ENCODE data around the gene ORAI3.

ORAI3 gene

DNA sequence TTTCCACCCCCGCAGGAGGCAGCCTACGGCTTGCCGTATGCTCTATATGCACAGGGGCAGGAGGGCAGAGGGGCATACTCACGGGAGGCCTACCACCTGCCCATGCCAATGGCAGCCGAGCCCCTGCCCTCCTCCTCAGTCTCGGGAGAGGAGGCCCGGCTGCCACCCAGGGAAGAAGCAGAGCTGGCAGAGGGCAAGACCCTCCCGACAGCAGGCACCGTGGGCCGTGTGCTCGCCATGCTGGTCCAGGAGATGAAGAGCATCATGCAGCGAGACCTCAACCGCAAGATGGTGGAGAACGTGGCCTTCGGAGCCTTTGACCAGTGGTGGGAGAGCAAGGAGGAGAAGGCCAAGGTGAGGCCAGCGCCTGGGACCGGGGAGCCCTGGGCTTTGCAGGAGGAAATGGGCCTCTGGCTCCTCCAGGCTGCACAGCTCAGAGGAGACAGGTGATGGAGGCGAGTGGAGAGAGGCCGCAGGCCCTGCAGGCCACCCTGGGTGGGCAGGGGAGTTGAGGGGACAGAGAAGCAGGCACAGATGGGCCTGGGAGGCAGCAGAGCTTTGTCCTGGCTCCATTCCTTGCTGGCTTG lies 17.3 kb downstream of the ORAI3 start:
- DNase-seq: no peak
- H3K4me3 ChIP-seq (ENCODE audit: low read depth, low read length): no peak overlapping the region
- H3K9me3 ChIP-seq (ENCODE audit: severe bottlenecking): no peaks in the 10 kb centered on the region
- TF ChIP-seq, protein P1, sequence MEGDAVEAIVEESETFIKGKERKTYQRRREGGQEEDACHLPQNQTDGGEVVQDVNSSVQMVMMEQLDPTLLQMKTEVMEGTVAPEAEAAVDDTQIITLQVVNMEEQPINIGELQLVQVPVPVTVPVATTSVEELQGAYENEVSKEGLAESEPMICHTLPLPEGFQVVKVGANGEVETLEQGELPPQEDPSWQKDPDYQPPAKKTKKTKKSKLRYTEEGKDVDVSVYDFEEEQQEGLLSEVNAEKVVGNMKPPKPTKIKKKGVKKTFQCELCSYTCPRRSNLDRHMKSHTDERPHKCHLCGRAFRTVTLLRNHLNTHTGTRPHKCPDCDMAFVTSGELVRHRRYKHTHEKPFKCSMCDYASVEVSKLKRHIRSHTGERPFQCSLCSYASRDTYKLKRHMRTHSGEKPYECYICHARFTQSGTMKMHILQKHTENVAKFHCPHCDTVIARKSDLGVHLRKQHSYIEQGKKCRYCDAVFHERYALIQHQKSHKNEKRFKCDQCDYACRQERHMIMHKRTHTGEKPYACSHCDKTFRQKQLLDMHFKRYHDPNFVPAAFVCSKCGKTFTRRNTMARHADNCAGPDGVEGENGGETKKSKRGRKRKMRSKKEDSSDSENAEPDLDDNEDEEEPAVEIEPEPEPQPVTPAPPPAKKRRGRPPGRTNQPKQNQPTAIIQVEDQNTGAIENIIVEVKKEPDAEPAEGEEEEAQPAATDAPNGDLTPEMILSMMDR (IDR thresholded peaks at IDR 0.05; ENCODE audit: low read depth, low read length): no peak
- H3K27me3 ChIP-seq (ENCODE audit: insufficient read depth, low read depth, severe bottlenecking): no peaks in the 10 kb centered on the region
- H3K36me3 ChIP-seq: peaks cover 93% of the 10 kb centered on the region
- no peak overlapping the region for H3K27ac ChIP-seq

- H3K27ac ChIP-seq: no peak overlapping the region
- no peak for DNase-seq
- no peak overlapping the region for H3K4me3 ChIP-seq (ENCODE audit: low read depth, low read length)
- H3K9me3 ChIP-seq (ENCODE audit: severe bottlenecking): no peaks in the 10 kb centered on the region
- H3K36me3 ChIP-seq: peaks cover 90% of the 10 kb centered on the region
- TF ChIP-seq, protein P1 (IDR thresholded peaks at IDR 0.05; ENCODE audit: low read depth, low read length): no peak
- no peaks in the 10 kb centered on the region for H3K27me3 ChIP-seq (ENCODE audit: insufficient read depth, low read depth, severe bottlenecking)
These were observed 18.9 kb downstream of the ORAI3 start for GRCh38 chr16:30967795-30968194.

GRCh38 chr16:30969246-30969842 lies 20.5 kb downstream of the ORAI3 start:
- Histone ChIP-seq H3K36me3 (peaks cover 92% of the 10 kb centered on the region), H3K4me3 (ENCODE audit: low read depth, low read length) (no peak overlapping the region), H3K9me3 (ENCODE audit: severe bottlenecking) (no peaks in the 10 kb centered on the region), H3K27me3 (ENCODE audit: insufficient read depth, low read depth, severe bottlenecking) (no peaks in the 10 kb centered on the region), H3K27ac (no peak overlapping the region)
- DNase-seq: no peak
- TF ChIP-seq, protein P1 (IDR thresholded peaks at IDR 0.05; ENCODE audit: low read depth, low read length): no peak

GRCh38 chr16:30971298-30971697 lies 22.4 kb downstream of the ORAI3 start:
- no peak overlapping the region for H3K27ac ChIP-seq
- no peak overlapping the region for H3K4me3 ChIP-seq (ENCODE audit: low read depth, low read length)
- no peak for DNase-seq
- TF ChIP-seq, protein P1 (IDR thresholded peaks at IDR 0.05; ENCODE audit: low read depth, low read length): no peak
- no peaks in the 10 kb centered on the region for H3K27me3 ChIP-seq (ENCODE audit: insufficient read depth, low read depth, severe bottlenecking)
- peaks cover 88% of the 10 kb centered on the region for H3K36me3 ChIP-seq
- no peaks in the 10 kb centered on the region for H3K9me3 ChIP-seq (ENCODE audit: severe bottlenecking)

DNA sequence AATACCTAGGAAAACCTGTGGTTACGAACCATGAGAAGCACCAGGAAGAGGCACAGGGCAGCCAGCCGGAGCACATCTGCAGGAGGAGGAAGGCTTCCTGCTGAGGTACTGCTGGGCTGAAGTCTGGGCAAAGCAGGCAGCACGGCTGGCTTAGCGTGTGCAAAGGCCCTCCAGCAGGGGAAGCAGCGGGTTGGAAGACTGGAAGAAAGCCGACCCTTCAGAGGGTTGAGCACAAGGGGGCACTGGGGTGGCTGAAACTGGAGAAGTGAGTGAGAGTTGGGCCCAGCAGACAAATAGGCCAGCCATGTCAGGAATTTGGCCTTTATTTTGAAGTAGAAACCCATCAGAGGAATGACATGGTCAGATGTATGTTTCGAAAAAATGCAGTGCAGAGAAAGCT lies 24.0 kb downstream of the ORAI3 start:
- Histone ChIP-seq H3K27me3 (ENCODE audit: insufficient read depth, low read depth, severe bottlenecking) (no peaks in the 10 kb centered on the region), H3K27ac (no peak overlapping the region), H3K9me3 (ENCODE audit: severe bottlenecking) (no peaks in the 10 kb centered on the region), H3K4me3 (ENCODE audit: low read depth, low read length) (no peak overlapping the region), H3K36me3 (peaks cover 88% of the 10 kb centered on the region)
- no peak for DNase-seq
- TF ChIP-seq, protein P1 (IDR thresholded peaks at IDR 0.05; ENCODE audit: low read depth, low read length): no peak

GRCh38 chr16:30974348-30974747 lies 25.5 kb downstream of the ORAI3 start:
- H3K27me3 ChIP-seq (ENCODE audit: insufficient read depth, low read depth, severe bottlenecking): no peaks in the 10 kb centered on the region
- TF ChIP-seq, protein P1 (IDR thresholded peaks at IDR 0.05; ENCODE audit: low read depth, low read length): no peak
- no peaks in the 10 kb centered on the region for H3K9me3 ChIP-seq (ENCODE audit: severe bottlenecking)
- peaks cover 84% of the 10 kb centered on the region for H3K36me3 ChIP-seq
- no peak overlapping the region for H3K27ac ChIP-seq
- DNase-seq: no peak
- no peak overlapping the region for H3K4me3 ChIP-seq (ENCODE audit: low read depth, low read length)

Measured in WERI-Rb-1 (cell line).